ENCODE data around the gene EDN2.

- no peak for TF ChIP-seq PAX5 (IDR thresholded peaks at IDR 0.05; ENCODE audit: insufficient read depth, low read length, severe bottlenecking)
- TF ChIP-seq POLR2AphosphoS5 (IDR thresholded peaks at IDR 0.05; ENCODE audit: low read depth, low read length) = no peak
- no peak for TF ChIP-seq TAF1 (IDR thresholded peaks at IDR 0.05; ENCODE audit: low read depth, low read length)
- no peak for TF ChIP-seq POLR2A (IDR thresholded peaks at IDR 0.05; ENCODE audit: low read depth, low read length)
Measured at GRCh38 chr1:41507836-41508235, 23.4 kb upstream of the EDN2 start.

Measured in GM12891 (cell line).